HFF-Myc (cell line): ENCODE results near the gene CRYGC.
"Not testable (repeated sequence)": the region's sequence is repeated elsewhere in the genome, so short reads cannot be mapped to it uniquely, and the experiment has no call there.

ENCODE experiments used
- DNase-seq: peaks from one replicate; pipeline ENCODE4 v3.0.0-alpha.2; 2011; ENCODE audit warnings: low read depth; ENCODE audit errors: extremely low read depth
- H3K4me3 ChIP-seq: replicated peaks from 2 replicates; pipeline ENCODE4 v1.5.1; 2011; ENCODE audit warnings: low read depth, mild to moderate bottlenecking, control low read depth, low read length
- TF ChIP-seq, protein P1 (sequence below): IDR thresholded peaks from 2 replicates; pipeline ENCODE4 v1.5.1; 2012; ENCODE audit warnings: mild to moderate bottlenecking, low read depth, low read length, control low read depth; ENCODE audit errors: missing control alignments

CRYGC gene

GRCh38 chr2:208103616-208104015 is 26.0 kb downstream of the CRYGC start:
- no peak for DNase-seq
- TF ChIP-seq, protein P1, sequence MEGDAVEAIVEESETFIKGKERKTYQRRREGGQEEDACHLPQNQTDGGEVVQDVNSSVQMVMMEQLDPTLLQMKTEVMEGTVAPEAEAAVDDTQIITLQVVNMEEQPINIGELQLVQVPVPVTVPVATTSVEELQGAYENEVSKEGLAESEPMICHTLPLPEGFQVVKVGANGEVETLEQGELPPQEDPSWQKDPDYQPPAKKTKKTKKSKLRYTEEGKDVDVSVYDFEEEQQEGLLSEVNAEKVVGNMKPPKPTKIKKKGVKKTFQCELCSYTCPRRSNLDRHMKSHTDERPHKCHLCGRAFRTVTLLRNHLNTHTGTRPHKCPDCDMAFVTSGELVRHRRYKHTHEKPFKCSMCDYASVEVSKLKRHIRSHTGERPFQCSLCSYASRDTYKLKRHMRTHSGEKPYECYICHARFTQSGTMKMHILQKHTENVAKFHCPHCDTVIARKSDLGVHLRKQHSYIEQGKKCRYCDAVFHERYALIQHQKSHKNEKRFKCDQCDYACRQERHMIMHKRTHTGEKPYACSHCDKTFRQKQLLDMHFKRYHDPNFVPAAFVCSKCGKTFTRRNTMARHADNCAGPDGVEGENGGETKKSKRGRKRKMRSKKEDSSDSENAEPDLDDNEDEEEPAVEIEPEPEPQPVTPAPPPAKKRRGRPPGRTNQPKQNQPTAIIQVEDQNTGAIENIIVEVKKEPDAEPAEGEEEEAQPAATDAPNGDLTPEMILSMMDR: no peak
- no peak overlapping the region for H3K4me3 ChIP-seq

DNA sequence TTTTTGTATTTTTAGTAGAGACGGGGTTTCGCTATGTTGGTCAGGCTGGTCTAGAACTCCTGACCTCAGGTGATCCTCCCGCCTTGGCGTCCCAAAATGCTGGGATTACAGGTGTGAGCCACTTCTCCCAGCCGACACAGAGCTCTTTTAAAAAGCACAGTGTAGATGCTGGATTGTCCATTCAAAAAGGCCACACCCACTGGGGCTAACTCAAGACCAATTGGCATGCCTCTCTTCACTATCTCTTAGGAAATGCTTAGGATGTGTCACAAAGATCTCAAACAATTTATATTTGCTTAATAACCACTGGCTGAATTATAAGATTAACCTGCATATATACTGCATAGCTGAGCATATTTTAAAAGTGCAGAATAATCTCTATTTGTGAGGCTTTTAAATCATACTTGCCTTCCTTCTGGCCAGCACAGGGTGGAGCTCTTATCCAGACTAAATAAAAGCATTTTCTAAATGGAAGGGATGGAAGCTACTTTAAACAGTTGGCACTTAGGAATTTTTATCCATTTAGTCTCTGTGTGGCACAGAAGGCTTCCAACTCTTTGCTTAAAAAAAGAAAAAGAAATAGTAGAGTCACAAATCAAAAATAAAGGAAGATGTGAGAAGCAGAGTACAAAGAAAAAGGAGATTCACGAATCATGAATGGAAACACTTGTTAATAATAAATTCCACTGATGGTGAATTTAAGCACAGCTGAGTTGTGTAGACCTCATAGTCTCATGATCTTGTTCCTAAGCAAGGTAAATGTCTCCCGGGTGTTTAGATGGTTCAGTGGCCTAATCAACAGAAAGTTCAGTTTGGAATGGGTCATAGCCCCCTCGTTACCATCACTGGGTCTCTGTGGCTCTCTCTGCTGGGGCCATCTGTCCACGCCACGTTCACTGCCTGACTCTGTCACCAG is 27.7 kb downstream of the CRYGC start:
- TF ChIP-seq, protein P1: peak; percentile 16
- DNase-seq: no peak
- H3K4me3 ChIP-seq: no peak overlapping the region

DNA sequence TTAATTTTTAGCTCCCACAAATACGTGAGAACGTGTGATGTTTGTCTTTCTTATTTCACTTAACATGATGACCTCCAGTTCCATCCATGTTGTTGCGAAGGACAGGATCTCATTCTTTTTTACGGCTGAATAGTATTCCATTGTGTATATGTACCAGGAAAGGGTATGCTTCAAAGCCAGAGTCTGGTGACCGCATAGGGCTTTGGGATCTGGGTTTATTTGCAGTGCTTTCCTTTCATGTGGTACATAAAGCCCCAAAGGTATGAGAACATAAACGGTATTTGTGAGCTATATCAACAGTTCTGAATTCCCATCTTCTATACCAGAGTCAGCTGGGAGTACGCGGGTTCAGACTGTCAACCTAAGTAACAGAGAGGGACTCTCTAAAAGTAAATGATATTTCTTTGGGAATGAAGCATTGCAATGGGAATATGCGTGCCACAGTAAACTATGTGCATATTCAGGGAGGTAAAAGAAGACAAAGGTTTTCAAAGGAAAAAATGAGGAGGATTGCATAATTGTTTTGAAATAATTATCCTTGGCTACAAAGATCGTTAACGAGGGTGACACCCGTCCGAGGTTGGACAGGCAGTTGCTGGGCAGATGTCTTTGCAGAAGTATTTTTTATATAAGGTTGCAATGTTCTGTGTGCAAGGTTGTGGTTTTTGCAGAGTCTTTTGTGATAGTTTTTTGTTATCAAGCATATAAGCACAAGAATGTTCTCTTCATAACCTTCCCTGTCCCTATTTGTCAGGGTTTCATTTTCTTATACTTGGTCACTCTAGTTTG is 29.8 kb downstream of the CRYGC start:
- TF ChIP-seq, protein P1: no peak
- no peak overlapping the region for H3K4me3 ChIP-seq
- DNase-seq: no peak

- not testable (repeated sequence) for DNase-seq, H3K4me3 ChIP-seq
These were observed 30.9 kb downstream of the CRYGC start for GRCh38 chr2:208098701-208099100.

- H3K4me3 ChIP-seq: no peak overlapping the region
- no peak for DNase-seq
- TF ChIP-seq, protein P1: no peak
These were observed 31.4 kb downstream of the CRYGC start for GRCh38 chr2:208098267-208098666.

GRCh38 chr2:208097801-208098200 is 31.8 kb downstream of the CRYGC start:
- H3K4me3 ChIP-seq: no peak overlapping the region
- no peak for DNase-seq
- TF ChIP-seq, protein P1: no peak

DNA sequence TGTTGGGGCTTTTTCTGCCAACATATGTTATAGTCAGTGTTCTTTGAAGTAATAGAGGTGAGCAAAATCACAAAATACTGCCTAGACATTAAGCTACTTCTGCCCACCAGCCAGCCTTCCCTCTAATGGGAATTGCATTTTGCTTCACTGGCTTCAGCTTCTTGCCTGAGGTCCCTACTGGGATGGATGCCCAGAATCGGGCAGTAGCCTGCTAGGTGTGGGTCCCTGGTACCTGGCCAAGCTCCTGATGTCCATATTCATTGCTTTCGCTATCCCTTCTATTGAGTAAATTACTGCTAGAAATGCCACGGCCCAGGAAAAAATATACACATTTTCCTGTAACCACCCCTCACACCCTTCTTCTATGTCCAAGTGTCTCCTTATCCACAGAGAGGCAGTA is 32.3 kb downstream of the CRYGC start:
- TF ChIP-seq, protein P1: no peak
- no peak overlapping the region for H3K4me3 ChIP-seq
- no peak for DNase-seq
